Activated CD4-positive, alpha-beta T cell treated with anti-CD3 and anti-CD28 coated beads for 48 hours (primary cell): ENCODE data around the gene NFE2L2.
"Not testable (repeated sequence)": the region's sequence is repeated elsewhere in the genome, so short reads cannot be mapped to it uniquely, and the experiment has no call there.

Source experiments
- DNase-seq: peaks from one replicate; pipeline ENCODE4 v3.0.0-alpha.2; 2020

The NFE2L2 gene

DNA sequence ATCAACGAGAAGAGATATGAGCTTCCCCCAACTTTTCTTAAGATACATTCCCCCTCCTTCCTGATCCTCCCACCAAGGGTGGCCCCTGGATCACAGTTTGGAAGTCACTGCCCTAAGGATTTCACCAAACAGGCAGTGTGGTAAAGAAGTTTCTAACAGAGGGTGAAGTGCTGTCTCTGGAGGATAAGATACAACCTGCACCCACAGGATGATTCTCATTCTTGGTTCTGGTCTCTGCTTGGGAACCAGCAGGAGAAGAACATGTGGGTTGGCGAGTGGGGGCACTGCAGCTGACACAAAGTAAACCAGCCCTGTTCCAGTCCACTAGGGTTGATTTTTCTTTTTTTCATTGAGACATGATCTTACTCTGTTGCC, 9.3 kb downstream of the NFE2L2 start:
- DNase-seq, result no peak

GRCh38 chr2:177254433-177255226, 9.9 kb downstream of the NFE2L2 start:
- peak; percentile 48 for DNase-seq

DNA sequence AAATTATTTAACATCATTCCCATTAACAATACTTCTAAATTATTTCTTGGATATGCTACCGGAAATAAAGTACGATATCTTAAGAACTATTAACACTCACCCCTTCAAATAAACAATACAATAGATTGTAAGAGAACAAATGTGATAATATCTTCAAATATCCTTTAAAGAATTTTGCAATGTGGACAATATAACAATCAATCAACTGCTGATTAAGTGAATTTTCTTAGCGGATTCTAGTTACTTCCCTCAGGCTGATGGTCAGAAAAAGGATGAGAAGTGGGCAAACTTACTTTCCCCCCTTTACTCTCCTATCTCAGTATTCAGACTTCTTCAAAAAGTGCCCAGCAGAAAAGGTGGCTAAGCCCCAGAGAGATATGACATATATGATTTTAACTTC, 10.8 kb downstream of the NFE2L2 start:
- DNase-seq, result no peak

DNA sequence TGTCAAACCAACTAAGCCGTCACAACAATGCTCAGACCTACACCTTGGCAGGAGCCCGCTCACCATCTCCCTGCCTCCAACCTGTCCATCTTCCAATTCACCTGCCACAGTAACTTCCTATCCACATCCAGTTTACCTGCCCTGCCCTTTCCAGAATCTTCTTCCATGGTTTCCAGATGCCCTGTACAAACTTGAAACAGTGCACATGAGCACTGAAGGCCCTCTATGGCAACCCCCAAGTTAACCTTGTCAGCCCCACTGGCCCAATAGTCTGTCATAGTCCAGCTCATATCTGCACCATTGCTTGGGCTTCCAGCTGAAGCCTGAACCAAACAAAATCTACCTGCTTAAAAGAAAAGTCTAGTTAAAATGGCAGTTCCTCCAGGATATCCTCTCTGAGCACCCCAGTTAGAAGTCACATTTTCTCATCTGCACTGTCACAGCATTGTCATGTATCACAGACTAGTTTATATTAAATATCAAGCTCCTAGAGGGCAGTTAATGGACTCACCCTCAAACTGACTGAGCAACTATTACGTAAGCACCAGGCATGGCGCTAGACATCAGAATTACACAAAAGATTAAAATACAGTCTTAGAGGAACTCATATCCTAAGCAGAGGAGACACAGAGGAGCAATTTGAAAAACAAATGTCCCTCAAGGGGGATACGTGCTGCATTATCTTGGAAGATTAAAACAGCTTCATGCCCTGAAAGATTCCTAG, 11.6 kb downstream of the NFE2L2 start:
- no peak for DNase-seq

- DNase-seq, result no peak
Measured at GRCh38 chr2:177251165-177251542, 13.4 kb downstream of the NFE2L2 start.

- DNase-seq, result no peak
Measured at GRCh38 chr2:177250461-177250860, 14.1 kb downstream of the NFE2L2 start.

GRCh38 chr2:177249038-177249437, 15.5 kb downstream of the NFE2L2 start:
- DNase-seq, result no peak

DNA sequence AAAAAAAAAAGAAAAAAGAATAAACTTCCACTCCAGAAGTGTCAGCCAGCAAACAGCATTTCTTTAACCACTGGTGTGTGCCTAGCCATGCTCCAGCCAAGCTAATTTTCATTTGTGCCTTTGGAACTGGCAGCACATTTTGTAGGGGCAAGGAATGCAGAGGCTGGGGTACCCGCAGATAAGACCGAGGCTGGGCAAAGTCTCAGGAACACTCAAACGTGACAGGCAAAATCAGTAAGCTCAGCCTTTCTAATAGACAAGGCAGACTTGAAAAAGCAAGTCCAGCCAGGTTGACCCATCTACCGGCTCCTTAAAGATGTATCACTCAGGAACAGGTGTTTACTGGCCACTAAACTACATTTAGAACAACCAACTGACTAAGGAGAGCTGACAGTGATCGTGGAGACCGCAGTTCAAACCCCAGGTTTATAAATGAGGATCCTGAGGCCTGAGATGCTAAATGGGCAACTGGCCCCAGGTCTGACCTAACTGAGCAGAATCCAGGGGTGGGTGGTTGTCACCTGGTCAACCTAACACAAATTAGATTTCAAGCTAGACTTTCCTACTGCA, 16.7 kb downstream of the NFE2L2 start:
- no peak for DNase-seq

DNA sequence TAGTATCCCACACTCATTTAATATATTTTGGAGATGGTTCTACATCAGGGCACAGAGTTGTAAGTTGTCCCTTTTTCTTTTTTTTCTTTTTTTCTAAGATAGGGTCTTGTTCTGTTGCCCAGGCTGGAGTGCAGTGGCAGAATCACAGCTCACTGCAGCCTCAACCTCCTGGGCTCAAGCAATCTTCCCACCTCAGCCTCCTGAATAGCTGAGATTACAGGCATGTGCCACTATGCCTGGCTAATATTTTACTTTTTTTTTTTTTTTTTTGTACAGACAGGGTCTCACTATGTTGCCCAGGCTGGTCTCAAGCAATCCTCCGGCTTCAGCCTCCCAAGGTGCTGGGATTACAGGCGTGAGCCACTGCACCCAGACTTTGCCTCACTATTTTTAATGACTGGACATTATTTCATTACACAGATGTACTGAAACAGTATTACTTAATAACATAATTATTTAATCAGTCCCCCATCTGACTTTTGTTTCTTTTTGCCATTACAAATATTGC, 17.9 kb downstream of the NFE2L2 start:
- DNase-seq, result not testable (repeated sequence)

DNA sequence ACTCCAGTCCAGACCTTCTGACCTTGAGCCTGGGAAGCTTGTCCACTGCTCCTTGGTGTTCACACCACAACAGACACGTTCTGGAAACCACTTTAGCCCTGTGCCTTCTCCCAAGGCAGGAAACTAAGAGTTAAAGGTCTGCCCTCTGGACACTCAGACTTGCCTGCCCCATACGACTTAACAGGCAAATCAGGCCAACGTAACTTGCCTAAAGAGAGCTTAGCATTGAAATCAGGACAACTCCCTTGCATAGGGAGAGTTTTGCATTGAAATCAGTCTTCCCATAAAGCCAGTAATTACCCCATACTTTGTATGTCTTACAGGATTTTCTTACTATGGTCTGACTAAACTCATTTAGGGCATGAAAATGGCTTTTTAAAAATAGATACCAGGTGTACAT, 18.5 kb downstream of the NFE2L2 start:
- DNase-seq, result no peak

DNA sequence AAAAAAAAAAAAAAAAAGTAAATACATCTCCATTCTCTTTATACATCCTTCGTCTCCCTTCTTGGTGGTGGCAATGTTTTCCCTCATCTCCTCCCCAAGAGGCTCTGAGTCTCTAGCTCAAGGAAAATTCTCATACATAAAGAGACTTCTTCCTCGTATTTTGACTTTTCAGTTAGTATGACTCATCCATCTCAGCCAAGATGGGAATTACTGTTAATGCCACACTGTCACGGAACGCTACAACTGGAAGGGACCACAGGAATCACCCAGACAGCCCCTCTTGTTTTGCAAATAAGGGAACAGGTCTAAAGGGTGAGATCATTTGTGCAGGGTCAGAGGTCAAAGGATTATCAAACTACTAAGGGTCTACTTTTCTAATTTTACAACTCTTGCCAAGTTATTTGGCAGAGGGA, 19.5 kb downstream of the NFE2L2 start:
- DNase-seq, result no peak

GRCh38 chr2:177244244-177244771, 20.2 kb downstream of the NFE2L2 start:
- no peak for DNase-seq

DNA sequence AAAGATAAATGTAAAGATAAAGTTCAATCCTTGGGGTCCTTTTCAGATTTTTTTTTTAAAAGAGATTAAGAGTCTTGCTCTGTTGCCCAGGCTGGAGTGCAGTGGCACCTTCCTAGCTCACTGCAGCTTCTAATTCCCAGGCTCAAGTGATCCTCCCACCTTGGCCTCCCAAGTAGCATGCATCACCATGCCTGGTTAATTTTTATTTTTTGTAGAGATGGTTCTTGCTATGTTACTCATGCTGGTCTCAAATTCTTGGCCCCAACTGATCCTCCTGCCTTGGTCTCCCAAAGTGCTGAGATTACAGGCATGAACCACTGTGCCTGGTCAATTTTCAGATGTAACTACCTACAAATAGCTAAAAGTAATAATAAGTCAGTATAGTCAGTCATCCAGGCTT, 21.1 kb downstream of the NFE2L2 start:
- DNase-seq, result no peak

DNA sequence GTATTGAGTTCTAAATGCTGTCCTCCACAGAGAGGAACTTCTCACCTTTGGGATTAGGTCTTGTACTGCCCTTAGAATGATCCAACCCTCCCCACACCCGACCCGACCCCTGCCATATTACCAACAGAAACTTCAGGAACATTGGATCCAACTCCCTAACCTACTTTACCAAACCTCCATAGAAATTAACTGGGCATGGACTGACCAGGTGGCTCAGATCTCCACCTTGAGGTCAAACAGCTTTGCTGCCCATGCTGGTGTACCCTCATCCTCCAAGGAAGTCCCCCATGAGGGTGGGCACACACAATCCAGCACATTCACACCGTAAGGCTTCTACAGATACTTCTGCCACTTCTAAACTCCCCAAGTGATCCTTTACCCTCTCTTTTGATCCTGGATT, 21.5 kb downstream of the NFE2L2 start:
- DNase-seq, result no peak

- DNase-seq, result no peak
Measured at GRCh38 chr2:177242121-177242987, 22.2 kb downstream of the NFE2L2 start.

DNA sequence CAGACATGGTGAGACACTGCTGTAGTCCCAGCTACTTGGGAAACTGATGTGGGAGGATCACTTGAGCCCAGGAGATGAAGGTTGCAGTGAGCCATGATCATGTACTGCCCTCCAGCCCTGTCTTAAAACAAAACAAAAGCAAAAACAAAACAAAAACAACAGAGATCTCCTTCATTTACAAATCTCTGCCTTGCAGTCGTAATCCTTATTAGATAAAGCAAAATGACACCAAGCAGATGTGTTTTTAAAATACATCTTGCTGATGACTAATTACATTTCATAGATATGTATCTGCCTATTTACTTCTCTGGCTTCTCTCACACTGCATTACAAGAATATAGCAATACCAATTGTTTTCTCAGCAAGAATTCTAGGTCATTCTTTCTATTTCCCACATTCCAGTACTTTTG, 22.8 kb downstream of the NFE2L2 start:
- no peak for DNase-seq

- no peak for DNase-seq
Measured at GRCh38 chr2:177239932-177240630, 24.4 kb downstream of the NFE2L2 start.

DNA sequence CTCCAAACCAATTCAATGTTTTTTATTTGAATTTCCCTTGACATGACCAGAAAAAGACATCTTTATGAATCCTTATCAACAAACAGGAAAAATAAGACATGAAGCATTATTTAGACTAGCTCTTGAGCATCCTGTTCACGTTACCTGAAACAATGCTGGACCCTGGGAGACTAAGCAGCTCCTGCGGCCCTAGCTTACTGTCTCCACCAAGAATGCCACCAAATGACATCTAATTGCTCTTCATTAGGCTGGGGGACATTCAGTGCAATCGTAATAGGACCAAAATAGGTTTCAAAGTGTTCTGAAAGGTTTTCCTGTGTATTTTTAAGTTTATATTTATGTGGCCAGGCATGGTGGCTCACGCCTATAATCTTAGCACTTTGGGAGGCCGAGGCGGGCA, 25.5 kb downstream of the NFE2L2 start:
- no peak for DNase-seq

- no peak for DNase-seq
Measured at GRCh38 chr2:177237932-177238331, 26.6 kb downstream of the NFE2L2 start.

GRCh38 chr2:177235855-177236437, 28.6 kb downstream of the NFE2L2 start:
- no peak for DNase-seq

GRCh38 chr2:177234267-177234666, 30.3 kb downstream of the NFE2L2 start:
- no peak for DNase-seq
